Retinal pigment epithelial cell (primary cell): ENCODE data around the gene KRTDAP.
A peak's percentile ranks its signal among the peaks of the same experiment; 100 is the strongest.

ENCODE experiments used
- DNase-seq: peaks from one replicate; pipeline ENCODE4 v3.0.0-alpha.2; 2010; ENCODE audit warnings: low read depth
- H3K4me3 ChIP-seq: 2 replicates; pipeline ENCODE4 v1.5.1; 2011; ENCODE audit warnings: mild to moderate bottlenecking, low read length, control low read depth, moderate library complexity
- CTCF ChIP-seq: conservative IDR thresholded peaks from 2 replicates; pipeline ENCODE4 v1.5.1; 2011; ENCODE audit warnings: low read depth, low read length, control low read depth, inconsistent platforms

Gene KRTDAP

DNA sequence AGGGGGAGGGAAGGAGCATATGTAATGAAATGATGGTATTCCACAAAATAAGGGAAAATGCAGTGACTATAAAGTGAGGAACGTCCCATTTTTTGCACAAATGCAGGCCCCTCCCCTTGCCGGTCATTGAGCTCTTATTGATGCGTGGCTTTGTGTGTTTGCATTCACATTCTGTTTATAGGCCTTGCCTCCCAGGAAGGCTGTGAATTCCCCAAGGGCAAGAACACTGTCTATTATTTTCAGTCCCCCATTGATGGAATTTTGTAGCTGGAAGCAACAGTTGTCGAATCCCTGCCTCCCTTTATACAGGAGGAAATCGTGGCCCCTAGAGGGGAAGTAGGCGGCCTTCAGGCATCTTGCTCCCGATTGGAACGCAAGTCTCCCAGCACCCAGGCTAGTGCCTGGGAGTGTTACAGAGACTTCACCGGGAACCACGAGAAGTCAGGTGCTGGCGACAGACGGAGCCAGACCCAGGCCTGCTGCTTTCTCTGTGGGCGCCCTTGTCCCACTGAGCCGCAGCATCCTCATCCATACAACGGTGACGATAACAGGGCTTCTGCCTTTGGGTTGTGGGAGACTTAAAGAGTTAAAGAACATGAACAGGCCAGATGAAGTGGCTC is 31.0 kb upstream of the KRTDAP start:
- DNase-seq = no peak
- no peak for TF ChIP-seq CTCF
- H3K4me3 ChIP-seq = no peak overlapping the region

DNA sequence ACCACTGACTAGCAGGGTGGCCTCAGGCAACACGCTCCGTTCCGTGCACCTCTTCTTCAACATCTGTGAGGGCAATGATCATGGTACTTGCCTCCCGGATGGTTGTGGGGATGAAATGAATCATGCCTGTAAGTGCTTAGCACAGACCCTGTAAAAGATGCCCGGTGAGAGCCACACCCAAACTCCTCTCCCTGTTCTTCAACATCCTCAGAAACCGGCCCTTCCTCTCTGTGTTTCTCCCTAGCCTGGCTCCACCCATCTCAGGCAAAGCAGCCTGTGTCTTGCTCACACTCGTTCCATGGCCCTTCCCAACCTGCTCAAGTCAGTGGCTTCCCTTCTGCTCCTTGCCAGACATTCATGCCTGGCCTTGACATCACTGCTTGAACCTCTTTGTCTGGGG is 29.0 kb upstream of the KRTDAP start:
- no peak for TF ChIP-seq CTCF
- H3K4me3 ChIP-seq = no peak overlapping the region
- no peak for DNase-seq

GRCh38 chr19:35518313-35518712 is 28.0 kb upstream of the KRTDAP start:
- peak; percentile 96 for DNase-seq
- H3K4me3 ChIP-seq = no peak overlapping the region
- no peak for TF ChIP-seq CTCF

- no peak for TF ChIP-seq CTCF
- H3K4me3 ChIP-seq = no peak overlapping the region
Measured at GRCh38 chr19:35517342-35517741, 27.1 kb upstream of the KRTDAP start.

GRCh38 chr19:35516310-35516709 is 26.0 kb upstream of the KRTDAP start:
- no peak for DNase-seq
- H3K4me3 ChIP-seq = no peak overlapping the region
- TF ChIP-seq CTCF = no peak

More at GRCh38 chr19:35517342-35517741, 27.1 kb upstream of the KRTDAP start:
- DNase-seq = no peak

- no peak overlapping the region for H3K4me3 ChIP-seq
- no peak for TF ChIP-seq CTCF
- no peak for DNase-seq
Measured at GRCh38 chr19:35514282-35514809, 24.1 kb upstream of the KRTDAP start.

- DNase-seq = no peak
- no peak within 1 kb of the TSS for H3K4me3 ChIP-seq
- TF ChIP-seq CTCF = peak; percentile 37
Measured at GRCh38 chr19:35513628-35514281, 23.5 kb upstream of the KRTDAP start, which contains the start of gene DMKN. Gene DMKN (minus strand): TSS chr19:35513649. CDS start chr19:35513475, 174 bp downstream.
